Psoas muscle (tissue), 8 donors: ENCODE measurements around the gene ZNHIT6. TPM values are rescaled to one million over a fixed set of nuclear protein-coding genes. Genes with fewer than 3 reads are reported as not detected.
"Not testable (repeated sequence)": the region's sequence is repeated elsewhere in the genome, so short reads cannot be mapped to it uniquely, and the experiment has no call there.

Experiments
- ATAC-seq, 4 donors: fragments of 200-7000 bp; cut with Tn5 transposase; one replicate each; pipeline ENCODE4 v1.9.1; 2020; ENCODE audit warnings: moderate library complexity in 3 of 4, mild to moderate bottlenecking in 2 of 4
- DNase-seq, 2 donors: peaks; one replicate each; pipeline ENCODE4 v3.0.0-alpha.2; 2020
- H3K27ac ChIP-seq: fragments of 200-600 bp; one replicate; pipeline ENCODE4 v1.8.0; 2022
- H3K27me3 ChIP-seq, 3 donors: fragments of 200-600 bp in 1 of 3; one replicate each; pipeline versions ENCODE4 v1.6.1 to v1.8.0; 2013 to 2022; ENCODE audit warnings: low read length in 2 of 3, mild to moderate bottlenecking in 2 of 3, moderate library complexity in 1 of 3; ENCODE audit not compliant: insufficient read depth in 3 of 3
- H3K36me3 ChIP-seq, 2 donors: fragments of 200-600 bp in 1 of 2; one replicate each; pipeline versions ENCODE4 v1.6.1 to v1.8.0; 2013 to 2022; ENCODE audit warnings: low read depth in 1 of 2, mild to moderate bottlenecking in 1 of 2, moderate library complexity in 1 of 2; ENCODE audit not compliant: insufficient read depth in 1 of 2
- H3K4me1 ChIP-seq: fragments of 200-600 bp; one replicate; pipeline ENCODE4 v1.8.0; 2022
- H3K4me3 ChIP-seq: fragments of 200-600 bp; one replicate; pipeline ENCODE4 v1.8.0; 2022; ENCODE audit warnings: mild to moderate bottlenecking
- H3K9me3 ChIP-seq: fragments of 200-600 bp; one replicate; pipeline ENCODE4 v1.8.0; 2022
- WGBS, 3 donors: extraction: QIAGEN DNeasy Blood & Tissue Kit; methylation state at CpG; one replicate each; pipeline versions ENCODE4 v1.1.6 to v1.1.7; 2013; 5-methylcytosine and 5-hydroxymethylcytosine counted together
- intact Hi-C, 2 donors: fragments of 100-400 bp; cut with DNase I; formaldehyde crosslinking; loops; one replicate each; pipeline versions ENCODE4 v1.11.0 to v1.14.2; 2022
- polyA plus RNA-seq, 3 donors: library from polyadenylated mRNA; stranded (reverse); fragments of 200-250 nt; gene quantifications; one replicate each; pipeline ENCODE4 v1.2.3, GENCODE V29; 2013
- total RNA-seq, 4 donors: library from RNA; stranded (reverse); fragmentation: NEBNext Ultra II Directional in 2 of 4; extraction: Animal tissue kit (Norgen Biotek cat#: 25700) in 2 of 4; gene quantifications; one replicate each; pipeline versions ENCODE4 v1.2.1 to v1.2.4, GENCODE V29; 2021 to 2023
- TF ChIP-seq, protein P1 (sequence below): fragments of 200-600 bp; IDR thresholded peaks from one replicate; pipeline ENCODE4 v1.8.0; 2022; ENCODE audit warnings: antibody characterized with exemption
- donor health status: healthy with polysubstance abuse.
- donor health status: DM: no; HTN: no; CAD: no; lungs with moderate emphysema.
- donor health status: Bipolar disorder and iron deficiency.
- donor health status: healthy.
- donor health status: DM: yes; HTN: yes; CAD: no.
- donor health status: DM: no; HTN: no; CAD: no.
- donor health status: DM: no; HTN: no; CAD: no.
- donor health status: DM: yes; HTN: yes; CAD: no.

The ZNHIT6 gene
- total and polyA plus RNA-seq, 7 donors, result 3.6 to 13.5 (median 12.3) TPM

GRCh38 chr1:85655315-85655714 lies 52.9 kb downstream of the ZNHIT6 start:
- H3K27ac ChIP-seq, result no peak overlapping the region
- TF ChIP-seq, protein P1, sequence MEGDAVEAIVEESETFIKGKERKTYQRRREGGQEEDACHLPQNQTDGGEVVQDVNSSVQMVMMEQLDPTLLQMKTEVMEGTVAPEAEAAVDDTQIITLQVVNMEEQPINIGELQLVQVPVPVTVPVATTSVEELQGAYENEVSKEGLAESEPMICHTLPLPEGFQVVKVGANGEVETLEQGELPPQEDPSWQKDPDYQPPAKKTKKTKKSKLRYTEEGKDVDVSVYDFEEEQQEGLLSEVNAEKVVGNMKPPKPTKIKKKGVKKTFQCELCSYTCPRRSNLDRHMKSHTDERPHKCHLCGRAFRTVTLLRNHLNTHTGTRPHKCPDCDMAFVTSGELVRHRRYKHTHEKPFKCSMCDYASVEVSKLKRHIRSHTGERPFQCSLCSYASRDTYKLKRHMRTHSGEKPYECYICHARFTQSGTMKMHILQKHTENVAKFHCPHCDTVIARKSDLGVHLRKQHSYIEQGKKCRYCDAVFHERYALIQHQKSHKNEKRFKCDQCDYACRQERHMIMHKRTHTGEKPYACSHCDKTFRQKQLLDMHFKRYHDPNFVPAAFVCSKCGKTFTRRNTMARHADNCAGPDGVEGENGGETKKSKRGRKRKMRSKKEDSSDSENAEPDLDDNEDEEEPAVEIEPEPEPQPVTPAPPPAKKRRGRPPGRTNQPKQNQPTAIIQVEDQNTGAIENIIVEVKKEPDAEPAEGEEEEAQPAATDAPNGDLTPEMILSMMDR, result no peak
- no peaks in the 10 kb centered on the region for H3K4me1 ChIP-seq
- H3K4me3 ChIP-seq, result no peak overlapping the region
- intact Hi-C loops, result no loop called here
- no peaks in the 10 kb centered on the region for H3K9me3 ChIP-seq
- H3K27me3 ChIP-seq, result no peaks in the 10 kb centered on the region
- peaks cover 0 to 29% of the 10 kb centered on the region in 2 donors for H3K36me3 ChIP-seq
- DNase-seq (no peak), ATAC-seq (no peak)
- 91 to 95% (median 91%) methylated on average over 1 of the region's 1 CpG for WGBS, 3 donors

DNA sequence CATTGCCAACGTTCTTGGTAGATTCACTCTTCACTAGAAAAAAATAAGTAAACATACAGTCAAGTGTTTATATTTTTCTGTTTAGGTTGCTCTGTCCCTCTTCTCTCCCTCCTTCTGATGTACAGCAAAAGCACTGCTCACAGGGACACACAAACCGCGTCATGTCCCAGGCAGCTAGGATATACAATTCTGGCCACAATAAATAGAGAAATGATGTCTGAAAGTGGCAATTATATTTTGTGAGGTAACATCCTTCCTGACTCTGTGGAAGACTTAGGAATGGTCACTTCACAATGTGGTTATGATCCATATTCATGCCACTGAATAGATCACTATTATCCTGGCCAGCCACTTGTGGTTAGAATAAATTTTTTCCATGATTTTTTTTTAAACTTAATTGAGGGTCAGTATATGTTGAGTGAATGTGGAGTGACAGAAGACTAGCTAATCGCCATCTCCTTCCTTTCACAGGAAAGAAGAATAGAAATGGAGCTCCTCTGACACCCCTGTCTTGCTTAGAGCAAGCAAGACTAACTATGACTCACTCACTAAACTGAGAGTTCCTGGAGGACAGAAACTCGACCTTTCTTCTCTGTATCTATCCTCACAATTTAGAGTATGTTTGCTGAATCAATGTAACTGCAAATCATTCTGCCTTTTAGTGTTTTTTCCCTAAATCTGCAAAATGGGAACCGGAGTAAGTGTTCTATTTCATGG lies 54.0 kb downstream of the ZNHIT6 start:
- Histone ChIP-seq H3K36me3 (peaks cover 0 to 29% of the 10 kb centered on the region in 2 donors), H3K27me3 (no peaks in the 10 kb centered on the region), H3K27ac (no peak overlapping the region), H3K4me1 (no peaks in the 10 kb centered on the region), H3K9me3 (peaks cover 3% of the 10 kb centered on the region), H3K4me3 (no peak overlapping the region)
- TF ChIP-seq, protein P1, result no peak
- intact Hi-C loops, result no loop called here
- no peak for DNase-seq
- peak in 1 of 4 donors; percentile 37 for ATAC-seq
- WGBS, 3 donors, result 84 to 87% (median 86%) methylated on average over 6 of the region's 6 CpGs

GRCh38 chr1:85652327-85652726 lies 55.9 kb downstream of the ZNHIT6 start:
- peaks cover 9% of the 10 kb centered on the region for H3K9me3 ChIP-seq
- peaks cover 0 to 29% of the 10 kb centered on the region in 2 donors for H3K36me3 ChIP-seq
- intact Hi-C loops, result no loop called here
- H3K4me3 ChIP-seq, result no peak overlapping the region
- no peak for DNase-seq
- no peak for ATAC-seq
- TF ChIP-seq, protein P1, result no peak
- no peaks in the 10 kb centered on the region for H3K4me1 ChIP-seq
- WGBS, 3 donors, result 91 to 95% (median 93%) methylated on average over 3 of the region's 3 CpGs
- no peaks in the 10 kb centered on the region for H3K27me3 ChIP-seq
- no peak overlapping the region for H3K27ac ChIP-seq

DNA sequence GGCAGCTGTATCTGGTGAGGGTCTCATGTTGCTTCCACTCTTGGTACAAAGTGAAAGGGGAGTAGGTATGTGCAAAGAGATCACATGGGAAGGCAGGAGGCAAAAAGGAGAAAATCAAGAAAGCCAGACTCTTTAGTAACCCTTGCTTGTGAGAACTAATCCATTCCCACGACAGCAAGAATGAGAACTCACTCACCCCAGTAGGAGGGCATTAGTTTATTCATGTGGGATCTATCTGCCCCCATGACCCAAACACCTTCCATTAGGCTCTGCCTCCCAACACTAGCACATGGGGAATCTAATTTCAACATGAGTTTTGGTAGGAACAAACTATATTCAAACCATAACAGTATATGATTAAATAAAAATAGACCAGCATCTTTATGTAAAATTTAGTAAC lies 57.6 kb downstream of the ZNHIT6 start:
- no peak for DNase-seq
- no peaks in the 10 kb centered on the region for H3K4me1 ChIP-seq
- H3K4me3 ChIP-seq, result no peak overlapping the region
- intact Hi-C loops, result no loop called here
- no peaks in the 10 kb centered on the region for H3K27me3 ChIP-seq
- no peak overlapping the region for H3K27ac ChIP-seq
- H3K9me3 ChIP-seq, result peaks cover 9% of the 10 kb centered on the region
- H3K36me3 ChIP-seq, result peaks cover 0 to 29% of the 10 kb centered on the region in 2 donors
- WGBS, 3 donors, result 73 to 85% (median 81%) methylated on average over 1 of the region's 1 CpG
- TF ChIP-seq, protein P1, result no peak
- no peak for ATAC-seq

DNA sequence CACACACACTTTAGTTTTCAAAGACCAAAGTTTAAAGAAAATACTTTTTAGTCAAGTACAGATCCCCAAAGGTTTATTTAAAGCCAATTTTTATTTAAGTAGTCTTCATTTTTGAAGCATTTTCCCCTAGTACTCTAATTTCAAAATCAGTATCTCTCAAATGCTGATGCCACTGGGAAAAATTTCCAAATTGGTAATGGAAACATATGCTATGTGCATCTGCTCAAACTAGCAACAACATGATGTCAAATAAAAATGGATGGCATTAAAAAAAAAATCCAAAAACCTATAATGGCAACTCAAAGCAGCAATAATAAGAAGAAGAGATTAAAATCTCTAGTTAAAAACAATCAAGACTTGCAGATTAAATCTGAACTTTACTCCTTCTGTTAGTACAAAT lies 58.6 kb downstream of the ZNHIT6 start:
- TF ChIP-seq, protein P1, result no peak
- Histone ChIP-seq H3K4me1 (no peaks in the 10 kb centered on the region), H3K9me3 (peaks cover 9% of the 10 kb centered on the region), H3K27me3 (no peaks in the 10 kb centered on the region), H3K36me3 (peaks cover 0 to 29% of the 10 kb centered on the region in 2 donors), H3K27ac (no peak overlapping the region), H3K4me3 (no peak overlapping the region)
- DNase-seq (no peak), ATAC-seq (no peak)
- intact Hi-C loops, result no loop called here

GRCh38 chr1:85641598-85642556 lies 66.4 kb downstream of the ZNHIT6 start:
- H3K4me3 ChIP-seq, intact Hi-C loops, ATAC-seq, H3K27me3 ChIP-seq, H3K4me1 ChIP-seq, H3K9me3 ChIP-seq, DNase-seq, H3K36me3 ChIP-seq, H3K27ac ChIP-seq: not testable (repeated sequence)
- WGBS, 3 donors, result 83 to 89% (median 86%) methylated on average over 23 to 24 of the region's 24 CpGs
